NCI-H2227 (cell line): ENCODE data around the gene PRKCG.
"Not testable (repeated sequence)": the region's sequence is repeated elsewhere in the genome, so short reads cannot be mapped to it uniquely, and the experiment has no call there.

Experiments
- DNase-seq: peaks from one replicate; lab custom pipeline; 2025; ENCODE audit not compliant: unreplicated experiment; lab: John Stamatoyannopoulos, UW

PRKCG gene

DNA sequence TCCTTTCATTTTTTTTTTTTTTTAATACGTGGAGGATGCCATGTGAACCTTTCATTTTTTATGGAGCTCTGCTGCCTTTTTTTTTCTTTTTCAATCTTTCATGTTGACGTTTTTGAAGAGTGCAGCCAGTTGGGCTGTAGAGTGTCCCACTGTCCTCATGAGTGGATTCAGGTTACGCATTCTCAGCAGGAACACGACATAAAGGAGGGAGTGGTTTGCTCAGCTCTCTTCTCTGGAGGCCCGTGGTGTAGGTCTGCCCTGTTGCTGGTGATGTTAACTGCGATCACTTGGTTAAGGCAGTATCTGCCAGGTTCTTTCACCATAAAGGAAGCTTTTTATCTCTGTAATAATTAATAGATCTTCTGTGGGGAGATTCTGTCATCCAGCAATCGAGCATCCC lies 54.0 kb downstream of the PRKCG start:
- no peak for DNase-seq

DNA sequence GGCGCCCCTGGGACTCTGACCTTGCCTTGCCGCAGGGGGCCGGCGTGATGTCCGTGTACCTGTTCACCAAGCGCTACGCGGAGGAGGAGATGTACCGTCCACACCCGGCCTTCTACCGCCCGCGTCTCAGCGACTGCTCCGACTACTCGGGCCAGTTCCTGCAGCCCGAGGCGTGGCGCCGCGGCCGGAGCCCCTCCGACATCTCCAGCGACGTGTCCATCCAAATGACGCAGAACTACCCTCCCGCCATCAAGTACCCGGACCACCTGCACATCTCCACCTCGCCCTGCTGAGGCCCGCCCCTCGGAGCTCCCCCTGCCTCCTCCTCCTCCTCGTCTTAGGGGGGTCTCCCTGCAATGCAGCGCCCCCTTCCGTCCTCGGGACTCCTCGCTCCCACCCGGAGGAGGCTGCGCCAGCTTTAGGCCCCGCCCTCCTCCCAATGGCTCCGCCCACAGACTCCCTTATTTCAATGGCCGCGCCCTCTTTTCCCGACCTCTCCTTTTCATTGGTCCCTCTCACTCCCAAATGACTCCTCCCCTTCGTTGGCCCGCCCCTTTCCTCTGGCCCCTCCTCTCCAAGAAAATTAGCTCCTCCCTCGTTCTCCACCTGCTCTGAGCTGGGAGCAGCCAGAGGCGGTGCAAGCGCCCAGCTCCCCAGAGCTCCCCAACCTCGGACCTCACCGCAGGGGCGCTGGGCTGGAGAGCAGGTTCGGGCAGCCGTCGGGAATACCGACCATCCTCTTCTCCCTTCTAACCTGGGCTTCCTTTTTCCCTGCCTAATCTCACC lies 60.2 kb downstream of the PRKCG start:
- peak; percentile 86 for DNase-seq

DNA sequence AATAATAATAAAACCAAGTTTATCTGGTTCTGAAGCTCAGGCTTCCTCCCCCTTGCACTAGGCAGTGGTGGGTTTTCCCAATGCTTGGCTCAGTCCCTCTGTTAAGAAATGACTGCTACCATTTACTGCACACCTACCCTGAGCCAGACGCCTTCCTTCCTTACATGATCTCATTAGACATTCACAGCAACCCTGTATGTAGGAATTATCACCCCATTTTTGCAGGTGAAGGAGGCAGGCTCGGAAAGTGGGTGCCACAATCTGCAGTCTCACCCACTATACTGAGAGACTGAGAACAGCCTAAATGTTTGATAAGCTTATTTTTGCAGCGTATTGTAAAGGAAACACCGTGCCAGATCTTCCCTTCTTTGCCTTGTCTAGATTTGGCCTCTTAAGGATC lies 62.4 kb downstream of the PRKCG start:
- DNase-seq: no peak

DNA sequence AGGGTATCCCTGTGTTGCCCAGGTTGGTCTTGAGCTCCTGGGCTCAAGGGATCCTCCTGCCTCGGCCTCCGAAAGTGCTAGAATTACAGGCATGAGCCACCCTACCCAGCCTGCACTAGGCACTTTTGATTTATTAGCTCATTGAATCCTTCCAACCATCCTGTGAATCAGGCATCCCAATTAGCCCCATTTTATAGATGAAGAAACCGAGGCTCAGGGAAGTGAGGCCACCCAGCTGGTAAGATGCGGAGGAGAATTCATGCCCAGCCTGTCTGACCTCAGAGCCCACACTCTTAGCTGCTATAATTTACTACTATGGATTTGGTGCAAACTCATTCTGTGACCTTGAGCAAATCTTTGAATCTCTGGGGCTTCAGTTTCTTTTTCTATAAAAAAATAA lies 62.9 kb downstream of the PRKCG start:
- DNase-seq: no peak

DNA sequence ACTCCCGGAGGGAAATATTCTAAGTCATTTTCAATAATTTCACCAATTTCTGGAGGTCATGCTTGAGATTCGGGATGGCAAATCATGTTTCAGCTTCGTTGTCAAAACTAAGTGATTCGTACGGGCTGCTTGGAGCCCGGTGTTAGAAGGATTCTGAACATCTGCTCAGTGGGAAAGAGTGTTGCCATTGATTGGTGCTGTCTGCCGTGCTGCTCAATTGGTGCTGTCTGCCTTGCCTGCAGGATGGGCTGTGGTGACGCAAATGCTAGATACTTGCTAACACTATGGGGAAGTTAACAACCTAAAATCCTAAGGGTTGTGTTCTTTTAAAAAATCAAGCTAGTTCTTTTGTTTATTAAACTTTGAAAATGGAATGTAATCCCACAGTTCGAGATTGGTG lies 63.4 kb downstream of the PRKCG start:
- peak; percentile 79 for DNase-seq

DNA sequence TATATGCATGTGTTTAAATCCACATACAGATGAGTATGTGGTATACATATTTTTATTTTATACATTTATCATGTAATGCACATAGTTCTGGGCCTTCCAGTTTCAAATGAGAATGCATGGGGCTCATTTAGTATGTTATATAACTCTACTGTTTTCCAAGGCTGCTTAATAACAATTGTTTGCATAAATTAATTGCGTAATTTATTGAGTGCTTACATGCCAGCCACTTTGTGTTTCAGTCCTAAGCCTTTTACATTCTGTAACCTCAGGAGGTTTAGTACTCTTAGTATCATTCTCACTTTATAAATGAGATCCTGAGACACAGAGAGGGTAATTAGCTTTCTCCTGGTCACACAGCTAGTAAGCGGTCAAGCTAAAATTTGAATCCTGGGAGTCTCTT lies 64.0 kb downstream of the PRKCG start:
- DNase-seq: no peak

DNA sequence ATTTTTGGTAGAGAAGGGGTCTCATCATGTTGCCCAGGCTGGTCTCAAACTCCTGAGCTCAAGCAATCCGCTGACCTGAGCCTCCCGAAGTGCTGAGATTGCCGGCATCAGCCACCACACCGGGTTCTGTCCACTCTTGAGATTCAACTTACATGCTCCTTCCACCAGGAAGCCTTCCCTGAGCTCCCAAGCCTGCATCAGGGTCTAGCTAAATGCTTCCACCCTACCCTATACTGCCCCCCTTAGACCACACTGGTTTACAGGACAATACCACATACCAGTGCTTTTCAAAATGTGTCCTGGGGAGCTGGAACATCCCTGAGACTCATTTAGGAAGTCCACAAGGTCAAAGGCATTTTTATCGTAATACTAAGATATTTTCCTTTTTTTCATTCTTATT lies 65.6 kb downstream of the PRKCG start:
- DNase-seq: no peak

DNA sequence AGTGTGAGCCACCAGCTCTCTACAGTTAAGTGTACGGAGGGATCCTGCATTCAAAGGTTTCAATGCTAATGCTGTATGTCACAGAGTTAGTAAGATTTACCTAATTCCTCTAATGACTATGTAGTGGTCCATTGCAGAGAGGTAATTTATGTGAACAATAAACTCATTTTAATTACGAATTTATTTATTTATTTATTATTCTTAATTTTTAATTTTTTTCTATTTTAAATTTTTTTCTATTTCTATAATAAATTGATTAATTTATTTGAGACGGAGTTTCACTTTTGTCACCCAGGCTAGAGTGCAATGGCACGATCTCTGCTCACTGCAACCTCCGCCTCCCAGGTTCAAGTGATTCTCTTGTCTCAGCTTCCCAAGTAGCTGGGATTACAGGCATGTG lies 66.6 kb downstream of the PRKCG start:
- DNase-seq: not testable (repeated sequence)

DNA sequence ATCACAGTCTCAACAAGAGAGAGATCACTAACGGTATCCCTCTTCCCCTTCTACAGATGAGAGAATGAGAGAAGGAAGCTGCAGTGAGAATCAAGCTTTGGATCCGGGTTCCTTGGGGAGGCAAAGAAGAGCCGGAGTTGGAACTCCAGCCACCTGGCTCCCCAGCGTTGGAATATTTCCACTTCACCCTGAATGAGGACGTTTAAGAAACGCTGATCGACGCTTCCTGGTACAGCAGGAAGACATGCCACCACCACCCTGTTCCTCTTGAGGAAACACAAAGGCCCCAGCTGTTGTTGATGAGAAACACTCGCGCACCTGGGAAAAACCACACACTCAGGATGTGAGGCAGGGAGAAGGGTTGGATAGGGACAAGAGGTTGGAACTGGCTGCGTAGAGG lies 69.4 kb downstream of the PRKCG start:
- no peak for DNase-seq

DNA sequence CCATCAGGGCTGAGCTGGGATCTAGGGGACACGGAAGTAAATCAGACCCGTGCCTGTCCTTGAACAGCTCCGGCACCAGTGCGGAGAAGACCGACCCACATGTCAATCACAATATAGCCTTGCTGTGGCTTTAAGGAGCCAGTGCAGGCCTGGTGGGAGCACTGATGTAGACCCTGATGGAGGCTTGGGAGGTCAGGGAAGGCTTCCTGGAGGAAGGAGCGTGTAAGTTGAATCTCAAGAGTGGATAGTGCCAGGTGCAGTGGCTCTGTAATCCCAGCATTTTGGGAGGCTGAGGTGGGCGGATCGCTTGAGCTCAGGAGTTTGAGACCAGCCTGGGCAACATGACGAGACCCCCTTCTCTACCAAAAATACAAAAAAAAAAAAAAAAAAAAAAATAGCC lies 70.0 kb downstream of the PRKCG start:
- no peak for DNase-seq

DNA sequence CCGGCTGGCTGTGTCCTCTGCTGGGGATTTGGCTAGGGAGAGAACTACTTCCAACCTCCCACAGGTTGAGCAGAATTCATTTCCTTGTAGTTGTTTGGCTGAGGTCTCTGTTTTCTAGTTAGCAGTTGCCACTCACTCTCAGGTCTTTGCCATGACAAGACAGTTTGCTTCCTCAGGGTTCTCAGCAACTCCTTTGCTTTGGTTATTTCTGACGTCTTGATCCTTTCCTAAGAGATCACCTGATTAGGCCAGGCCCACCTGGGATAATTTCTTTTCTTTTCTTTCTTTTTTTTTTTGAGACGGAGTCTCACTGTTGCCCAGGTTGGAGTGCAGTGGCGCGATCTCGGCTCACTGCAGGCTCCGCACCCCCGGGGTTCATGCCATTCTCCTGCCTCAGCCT lies 71.4 kb downstream of the PRKCG start:
- no peak for DNase-seq
